Aorta (tissue), 5 donors: ENCODE data around the gene CDYL. TPM values are rescaled to one million over a fixed set of nuclear protein-coding genes. Genes with fewer than 3 reads are reported as not detected.

Source experiments
- ATAC-seq: fragments of 200-7000 bp; cut with Tn5 transposase; one replicate; pipeline ENCODE4 v1.9.1; 2022; ENCODE audit warnings: moderate library complexity; ENCODE audit not compliant: low FRiP score
- DNase-seq, 2 donors: peaks; one replicate each; pipeline ENCODE4 v3.0.0-alpha.2; 2020
- H3K27ac ChIP-seq, 2 donors: one replicate each; pipeline ENCODE4 v1.5.1; 2013; ENCODE audit warnings: low read length in 2 of 2, mild to moderate bottlenecking in 2 of 2, moderate library complexity in 2 of 2, control low read depth in 1 of 2, inconsistent platforms in 1 of 2, low read depth in 1 of 2
- H3K27me3 ChIP-seq, 2 donors: one replicate each; pipeline ENCODE4 v1.6.1; 2013; ENCODE audit warnings: control low read depth in 1 of 2, low read length in 1 of 2, mild to moderate bottlenecking in 1 of 2, moderate library complexity in 1 of 2; ENCODE audit not compliant: insufficient read depth in 2 of 2, control insufficient read depth in 1 of 2
- H3K36me3 ChIP-seq, 2 donors: one replicate each; pipeline ENCODE4 v1.6.1; 2013; ENCODE audit warnings: control low read depth in 1 of 2, low read length in 1 of 2, mild to moderate bottlenecking in 1 of 2; ENCODE audit not compliant: insufficient read depth in 2 of 2, control insufficient read depth in 1 of 2
- H3K4me1 ChIP-seq, 2 donors: one replicate each; pipeline ENCODE4 v1.6.1; 2013; ENCODE audit warnings: low read length in 2 of 2, control low read depth in 1 of 2, mild to moderate bottlenecking in 1 of 2, moderate library complexity in 1 of 2; ENCODE audit not compliant: insufficient read depth in 2 of 2, control insufficient read depth in 1 of 2
- H3K4me3 ChIP-seq, 2 donors: one replicate each; pipeline ENCODE4 v1.5.1; 2013; ENCODE audit warnings: low read length in 2 of 2, control low read depth in 1 of 2, mild to moderate bottlenecking in 1 of 2
- H3K9me3 ChIP-seq: one replicate; pipeline ENCODE4 v1.6.1; 2013; ENCODE audit warnings: mild to moderate bottlenecking, low read length; ENCODE audit not compliant: control insufficient read depth
- WGBS, 2 donors: extraction: QIAGEN DNeasy Blood & Tissue Kit; methylation state at CpG; one replicate each; pipeline ENCODE4 v1.1.7; 2013; 5-methylcytosine and 5-hydroxymethylcytosine counted together
- intact Hi-C, 2 donors: fragments of 100-400 bp; cut with DNase I; formaldehyde crosslinking; loops; one replicate each; pipeline versions ENCODE4 v1.14.2 to v1.15.0; 2022
- polyA plus RNA-seq, 2 donors: library from polyadenylated mRNA; stranded (reverse); fragments of 200-250 nt; gene quantifications; one replicate each; pipeline ENCODE4 v1.2.3, GENCODE V29; 2013
- total RNA-seq, 2 donors: library from RNA; stranded (reverse); fragmentation: NEBNext Ultra II Directional; extraction: Animal tissue kit (Norgen Biotek cat#: 25700); gene quantifications; one replicate each; pipeline ENCODE4 v1.2.1, GENCODE V29; 2021
- donor health status: healthy with polysubstance abuse.
- donor health status: Bipolar disorder and iron deficiency.
- donor health status: DM: no; HTN: no; CAD: no.
- donor health status: DM: no; HTN: no; CAD: no.
- donor health status: DM: yes; HTN: yes; CAD: no.

The CDYL gene
- total and polyA plus RNA-seq, 4 donors, result 9.6 to 44.2 (median 26.4) TPM

DNA sequence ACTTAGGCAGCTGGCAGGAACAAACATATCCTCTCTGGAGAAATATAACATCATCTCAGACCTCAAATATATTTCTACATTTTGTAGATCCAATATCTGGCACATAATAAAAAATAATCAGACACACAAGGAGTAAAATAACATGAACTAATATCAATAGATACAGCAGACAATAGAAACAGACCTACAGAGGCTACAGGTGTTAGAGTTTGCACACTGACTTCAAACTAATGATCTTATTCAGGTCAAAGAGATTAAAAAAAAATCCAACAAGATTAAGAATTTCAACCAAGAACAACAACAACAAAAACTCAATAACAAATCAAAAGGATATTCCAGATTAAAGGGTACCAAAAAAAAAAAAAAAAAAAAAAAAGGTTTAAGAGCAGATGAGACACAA lies 13.9 kb upstream of the CDYL start:
- intact Hi-C loops, result no loop called here
- Histone ChIP-seq H3K4me1 (no peaks in the 10 kb centered on the region), H3K27me3 (no peaks in the 10 kb centered on the region), H3K27ac (no peak overlapping the region), H3K36me3 (no peaks in the 10 kb centered on the region), H3K4me3 (no peak overlapping the region), H3K9me3 (peaks cover 2% of the 10 kb centered on the region)
- ATAC-seq (no peak), DNase-seq (no peak)

DNA sequence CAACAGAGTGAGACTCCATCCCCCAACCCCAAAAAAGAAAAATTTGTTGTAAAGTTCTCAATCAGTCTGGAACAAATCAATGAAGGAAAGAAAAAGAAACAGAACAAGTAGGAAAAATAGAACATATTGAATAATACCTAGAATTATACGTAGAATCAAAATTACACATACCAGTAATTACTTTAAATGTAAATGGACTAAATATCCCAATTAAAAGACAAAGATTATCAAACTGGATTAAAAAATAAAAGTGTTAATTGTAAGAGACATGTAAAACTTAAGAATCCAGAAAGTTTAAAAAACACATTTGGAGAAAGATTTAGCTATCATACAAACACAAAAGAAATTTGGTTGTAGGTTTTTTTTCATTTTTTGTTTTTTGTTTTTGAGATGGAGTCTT lies 12.3 kb upstream of the CDYL start:
- Histone ChIP-seq H3K27me3 (no peaks in the 10 kb centered on the region), H3K4me3 (no peak overlapping the region), H3K4me1 (no peaks in the 10 kb centered on the region), H3K27ac (no peak overlapping the region), H3K36me3 (no peaks in the 10 kb centered on the region), H3K9me3 (peaks cover 2% of the 10 kb centered on the region)
- 92 to 94% methylated on average over 1 of the region's 1 CpG for WGBS, 2 donors
- intact Hi-C loops, result no loop called here
- DNase-seq (no peak), ATAC-seq (no peak)

DNA sequence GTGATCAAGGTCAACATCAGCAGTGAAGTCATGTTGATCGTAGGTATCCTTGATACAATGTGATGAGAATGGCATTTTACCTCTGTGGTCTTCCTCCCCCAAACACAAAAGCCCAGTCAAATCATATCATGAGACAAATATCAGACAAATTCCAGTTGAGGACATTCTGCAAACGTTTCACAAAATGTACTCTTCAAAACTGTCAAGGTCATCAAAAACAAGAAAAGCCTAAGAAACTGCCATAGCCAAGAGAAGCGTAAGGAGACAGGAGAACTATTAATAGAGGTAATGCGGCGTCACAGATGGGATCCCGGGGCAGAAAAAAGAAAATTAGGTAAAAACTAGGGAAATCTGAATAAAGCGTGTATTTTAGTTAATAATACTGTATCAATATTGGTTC lies 7.4 kb upstream of the CDYL start:
- intact Hi-C loops, result no loop called here
- Histone ChIP-seq H3K4me1 (no peaks in the 10 kb centered on the region), H3K27ac (no peak overlapping the region), H3K27me3 (no peaks in the 10 kb centered on the region), H3K4me3 (no peak overlapping the region), H3K36me3 (no peaks in the 10 kb centered on the region), H3K9me3 (peaks cover 2% of the 10 kb centered on the region)
- 84% methylated on average over 7 of the region's 7 CpGs for WGBS, 2 donors
- DNase-seq (no peak), ATAC-seq (no peak)

DNA sequence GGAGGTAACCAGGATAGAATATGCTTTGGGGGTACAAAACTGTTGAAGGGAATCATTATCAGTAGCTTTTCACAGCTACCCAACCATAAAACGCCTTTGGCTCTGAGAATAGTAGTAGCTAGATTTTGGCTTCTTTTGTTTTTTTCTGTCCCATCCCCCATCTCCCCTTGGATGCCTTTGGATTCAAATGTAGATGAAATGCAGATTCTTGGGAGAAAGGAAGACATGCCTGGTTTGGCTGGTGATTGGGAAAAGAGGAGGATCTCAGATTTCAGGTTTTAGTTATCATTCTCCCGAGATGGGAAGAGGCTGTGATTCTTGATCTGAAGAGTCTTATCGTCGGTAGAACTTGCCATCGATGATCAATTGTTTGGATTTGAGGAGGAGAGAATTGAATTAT lies 3.5 kb upstream of the CDYL start:
- H3K27me3 ChIP-seq, result no peaks in the 10 kb centered on the region
- no peak overlapping the region for H3K4me3 ChIP-seq
- H3K27ac ChIP-seq, result no peak overlapping the region
- H3K36me3 ChIP-seq, result no peaks in the 10 kb centered on the region
- H3K9me3 ChIP-seq, result no peaks in the 10 kb centered on the region
- intact Hi-C loops, result loop anchor here (10.0 kb wide), 2 partner anchors 418 to 458 kb away; no protein-coding TSS in a partner anchor
- DNase-seq (no peak), ATAC-seq (no peak)
- WGBS, 2 donors, result 52 to 61% methylated on average over 5 of the region's 5 CpGs
- H3K4me1 ChIP-seq, result peaks cover 0 to 4% of the 10 kb centered on the region in 2 donors

DNA sequence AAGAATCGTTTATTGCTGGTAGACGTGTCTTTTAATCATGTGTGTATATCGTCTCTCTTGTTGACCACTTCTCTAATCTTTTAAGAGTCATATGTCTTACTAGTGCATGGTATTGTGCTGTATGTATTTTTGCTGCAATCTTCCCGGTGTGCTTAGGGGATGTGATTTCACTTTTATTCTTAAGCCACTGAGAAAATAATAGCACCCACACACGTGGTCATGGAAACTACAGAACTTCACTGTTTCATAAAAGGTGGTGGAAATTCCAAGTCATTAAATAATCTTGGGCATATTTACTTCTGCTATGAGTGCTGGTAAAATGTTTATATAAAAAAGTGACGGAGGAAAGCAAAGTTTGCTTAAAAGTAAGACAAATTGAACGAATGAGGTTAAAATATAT lies 3.0 kb upstream of the CDYL start:
- Histone ChIP-seq H3K27ac (no peak overlapping the region), H3K9me3 (no peaks in the 10 kb centered on the region), H3K36me3 (no peaks in the 10 kb centered on the region), H3K4me1 (peaks cover 0 to 4% of the 10 kb centered on the region in 2 donors), H3K27me3 (no peaks in the 10 kb centered on the region), H3K4me3 (no peak overlapping the region)
- ATAC-seq (no peak), DNase-seq (no peak)
- intact Hi-C loops, result loop anchor here (10.0 kb wide), 2 partner anchors 418 to 458 kb away; no protein-coding TSS in a partner anchor
- 23 to 27% methylated on average over 7 of the region's 7 CpGs for WGBS, 2 donors

DNA sequence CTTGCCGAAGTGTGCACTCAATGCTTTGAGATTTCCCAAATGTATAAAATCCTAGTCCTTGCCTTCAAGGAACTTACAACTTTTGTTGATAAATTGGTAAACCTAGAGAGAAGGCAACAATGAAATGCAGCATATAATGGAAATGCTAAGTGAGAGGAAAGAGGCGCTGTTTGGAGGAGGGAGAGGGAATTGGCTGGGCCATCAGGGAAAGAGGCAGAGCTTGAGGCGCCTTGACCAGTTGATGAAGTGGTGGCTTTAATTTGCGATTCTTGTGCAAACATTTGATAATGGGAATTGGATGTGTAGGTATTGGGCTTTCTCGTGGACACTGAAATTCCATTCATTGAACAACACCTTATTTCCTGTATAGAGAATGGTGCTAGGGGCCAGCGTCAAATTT lies 1.9 kb upstream of the CDYL start:
- intact Hi-C loops, result loop anchor here (10.0 kb wide), 2 partner anchors 419 to 459 kb away; no protein-coding TSS in a partner anchor
- no peaks in the 10 kb centered on the region for H3K9me3 ChIP-seq
- H3K27me3 ChIP-seq, result no peaks in the 10 kb centered on the region
- peaks cover 4 to 5% of the 10 kb centered on the region in 2 donors for H3K4me1 ChIP-seq
- H3K36me3 ChIP-seq, result no peaks in the 10 kb centered on the region
- no peak overlapping the region for H3K4me3 ChIP-seq
- H3K27ac ChIP-seq, result peak overlapping the region in 1 of 2 donors; percentile 23
- WGBS, 2 donors, result 31 to 36% methylated on average over 6 of the region's 6 CpGs
- ATAC-seq, result no peak
- no peak for DNase-seq

DNA sequence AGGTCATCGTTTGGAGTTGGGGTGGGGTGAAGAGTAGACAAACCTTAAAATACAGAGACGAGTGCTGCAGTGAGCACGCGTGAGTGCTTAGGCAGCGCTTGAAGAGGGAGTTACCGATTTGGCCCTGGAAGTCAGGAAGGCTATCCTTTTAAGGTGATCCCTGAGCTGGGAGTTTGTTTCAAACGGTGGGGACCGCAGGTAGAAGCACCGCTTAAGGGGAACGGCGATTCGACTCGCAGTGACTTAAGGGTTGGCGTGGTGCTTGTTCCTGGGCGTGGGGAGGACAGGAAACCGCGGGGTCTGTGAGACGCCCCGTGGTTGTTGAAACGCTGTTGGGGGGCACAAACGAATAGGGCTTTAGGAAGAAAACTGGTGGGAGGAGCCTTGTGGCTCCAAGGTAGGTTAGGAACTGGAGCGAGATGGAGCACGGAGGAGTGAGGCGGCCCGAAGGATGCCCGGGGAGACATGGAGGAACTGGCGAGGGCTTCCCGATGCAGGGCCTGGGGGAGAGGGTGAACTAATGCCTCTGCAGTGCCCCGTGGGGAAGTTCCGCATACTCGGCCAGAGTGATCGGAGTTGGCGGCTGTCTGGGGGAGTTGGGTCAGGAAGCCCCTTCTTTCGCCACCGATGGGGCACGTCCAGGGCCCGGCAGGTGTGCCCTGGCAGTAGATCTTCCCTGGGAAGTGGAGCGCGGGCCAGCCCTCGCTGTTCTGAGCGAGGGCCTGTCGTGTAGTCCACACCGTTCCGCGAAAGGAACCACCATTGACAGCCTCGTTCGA lies 1.3 kb upstream of the CDYL start:
- WGBS, 2 donors, result 3 to 4% methylated on average over 47 of the region's 47 CpGs
- no peaks in the 10 kb centered on the region for H3K9me3 ChIP-seq
- intact Hi-C loops, result loop anchor here (1.0 to 10.0 kb wide), 4 partner anchors 128 to 460 kb away; no protein-coding TSS in a partner anchor
- H3K4me1 ChIP-seq, result peaks cover 4 to 5% of the 10 kb centered on the region in 2 donors
- DNase-seq (peak in 1 of 2 donors; percentile 69), ATAC-seq (peak; percentile 54)
- H3K4me3 ChIP-seq, result peak overlapping the region; percentile 6 to 45
- peak overlapping the region in 1 of 2 donors; percentile 23 for H3K27ac ChIP-seq
- no peaks in the 10 kb centered on the region for H3K27me3 ChIP-seq
- no peaks in the 10 kb centered on the region for H3K36me3 ChIP-seq

DNA sequence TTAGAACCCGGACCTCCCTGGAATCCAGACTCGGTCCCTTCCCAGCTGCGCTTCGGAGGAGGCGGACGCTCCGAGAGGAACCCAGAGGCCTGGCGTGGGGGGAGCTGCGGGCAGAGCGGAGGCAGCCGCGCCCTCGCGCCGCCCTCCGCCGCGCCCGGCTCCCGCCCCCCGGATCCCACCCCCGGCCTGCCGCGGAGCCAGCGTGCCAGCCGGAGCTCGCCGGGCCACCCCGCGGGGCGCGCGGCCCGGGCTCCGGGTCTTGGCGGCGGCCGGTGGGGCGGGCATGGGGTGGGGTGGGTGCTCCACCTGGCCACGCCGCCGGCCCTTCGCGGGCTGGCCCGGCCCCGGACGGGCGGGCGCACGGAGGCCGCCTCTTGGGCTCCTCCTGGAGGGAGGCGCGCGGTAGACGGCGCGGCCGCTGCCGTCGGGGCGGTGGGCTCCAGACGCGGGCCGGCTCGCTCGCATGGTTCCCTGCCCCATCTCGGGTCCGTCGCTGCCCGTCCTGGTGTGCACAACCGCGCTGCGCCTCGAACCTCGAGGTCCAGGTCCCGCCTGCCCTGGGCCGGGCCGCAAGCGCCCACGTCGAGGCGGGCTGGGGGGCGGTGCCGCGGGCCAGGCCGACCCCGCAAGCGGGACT lies 592 bp upstream of the CDYL start:
- Histone ChIP-seq H3K27me3 (no peaks in the 10 kb centered on the region), H3K27ac (peak overlapping the region in 1 of 2 donors; percentile 96), H3K4me3 (peak overlapping the region; percentile 6 to 45), H3K36me3 (no peaks in the 10 kb centered on the region), H3K4me1 (peaks cover 4 to 5% of the 10 kb centered on the region in 2 donors), H3K9me3 (no peaks in the 10 kb centered on the region)
- DNase-seq, result peak; percentile 86 to 91
- intact Hi-C loops, result loop anchor here (1.0 to 10.0 kb wide), 4 partner anchors 128 to 461 kb away; no protein-coding TSS in a partner anchor
- 0 to 1% methylated on average over 53 to 88 of the region's 88 CpGs for WGBS, 2 donors
- peak; percentile 85 for ATAC-seq
